Adrenal gland (tissue), 12 donors: ENCODE measurements around the gene LRBA. TPM values are rescaled to one million over a fixed set of nuclear protein-coding genes. Genes with fewer than 3 reads are reported as not detected.

ENCODE experiments used
- DNase-seq, 7 donors: peaks; one replicate each; pipeline ENCODE4 v3.0.0-alpha.2; 2019 to 2020
- H3K27ac ChIP-seq, 5 donors: fragments of 200-600 bp; sonication (generic) in 4 of 5; 1 replicate in 3 of 5; 2 replicates in 2 of 5; pipeline versions ENCODE4 v1.5.1 to v1.8.0; 2016 to 2020; ENCODE audit warnings: mild to moderate bottlenecking in 1 of 5
- H3K27me3 ChIP-seq: fragments of 200-600 bp; 2 replicates; pipeline ENCODE4 v1.8.0; 2021
- H3K36me3 ChIP-seq, 2 donors: fragments of 200-600 bp; replicated peaks in 1 of 2; 1 replicate in 1 of 2; 2 replicates in 1 of 2; pipeline versions ENCODE4 v1.5.1 to v1.8.0; 2018 to 2022
- H3K4me1 ChIP-seq, 2 donors: fragments of 200-600 bp; replicated peaks in 1 of 2; 1 replicate in 1 of 2; 2 replicates in 1 of 2; pipeline versions ENCODE4 v1.5.1 to v1.8.0; 2018 to 2021
- H3K4me3 ChIP-seq, 4 donors: fragments of 200-600 bp; sonication (generic) in 3 of 4; one replicate each; pipeline ENCODE4 v1.5.1; 2016 to 2018
- H3K9me3 ChIP-seq, 3 donors: fragments of 200-600 bp; sonication (generic) in 1 of 3; replicated peaks in 1 of 3; 1 replicate in 2 of 3; 2 replicates in 1 of 3; pipeline versions ENCODE4 v1.5.1 to v1.8.0; 2016 to 2021
- POLR2A ChIP-seq, 2 donors: fragments of 450-650 bp; IDR thresholded peaks; one replicate each; pipeline ENCODE4 v1.6.1; 2017; ENCODE audit warnings: antibody characterized with exemption in 2 of 2, mild to moderate bottlenecking in 2 of 2, moderate library complexity in 1 of 2
- WGBS, 4 donors: extraction: QIAGEN DNeasy Blood & Tissue Kit in 2 of 4; methylation state at CpG; one replicate each; pipeline versions ENCODE4 v1.1.5 to v1.1.7; 2013 to 2017; 5-methylcytosine and 5-hydroxymethylcytosine counted together
- intact Hi-C, 2 donors: fragments of 100-400 bp; cut with DNase I; formaldehyde crosslinking; loops; one replicate each; pipeline versions ENCODE4 v1.14.1 to v1.15.0; 2022 to 2023
- polyA plus RNA-seq, 3 donors: library from polyadenylated mRNA; stranded (reverse); fragments of 200-250 nt in 2 of 3; fragments of 350-450 nt in 1 of 3; fragmentation: Illumina TruSeq in 1 of 3; extraction: RNeasy Lipid Tissue Mini Kit (QIAGEN cat#74804) in 1 of 3; gene quantifications; one replicate each; pipeline ENCODE4 v1.2.3, GENCODE V29; 2013 to 2014
- total RNA-seq, 9 donors: library from RNA; depleted of rRNA in 4 of 9; stranded (reverse); fragments of >200 nt in 4 of 9; fragments of 120-200 nt in 1 of 9; fragmentation: NEBNext Ultra II Directional in 1 of 9; extraction: Animal tissue kit (Norgen Biotek cat#: 25700) in 1 of 9; gene quantifications; one replicate each; pipeline versions ENCODE4 v1.1.0 to v1.2.4, GENCODE V29; 2013 to 2023
- TF ChIP-seq, protein P1 (sequence below), 6 experiments: fragments of 450-650 bp in 4 of 6; fragments of 200-600 bp in 2 of 6; sonication (generic) in 1 of 6; IDR thresholded peaks; 1 replicate in 5 of 6; 2 replicates in 1 of 6; pipeline versions ENCODE4 v1.5.1 to v1.8.0; 2016 to 2021; ENCODE audit warnings: antibody characterized with exemption in 6 of 6, mild to moderate bottlenecking in 2 of 6, moderate library complexity in 1 of 6
- donor health status: healthy with polysubstance abuse.
- donor health status: Bipolar disorder and iron deficiency.
- donor health status: DM: yes; HTN: yes; CAD: no.
- donor health status: DM: no; HTN: no; CAD: no.
- donor health status: DM: no; HTN: no; CAD: no.
- donor health status: DM: yes; HTN: yes; CAD: no.

The LRBA gene
- total and polyA plus RNA-seq, 12 donors: 9.6 to 106 (median 40.6) TPM

DNA sequence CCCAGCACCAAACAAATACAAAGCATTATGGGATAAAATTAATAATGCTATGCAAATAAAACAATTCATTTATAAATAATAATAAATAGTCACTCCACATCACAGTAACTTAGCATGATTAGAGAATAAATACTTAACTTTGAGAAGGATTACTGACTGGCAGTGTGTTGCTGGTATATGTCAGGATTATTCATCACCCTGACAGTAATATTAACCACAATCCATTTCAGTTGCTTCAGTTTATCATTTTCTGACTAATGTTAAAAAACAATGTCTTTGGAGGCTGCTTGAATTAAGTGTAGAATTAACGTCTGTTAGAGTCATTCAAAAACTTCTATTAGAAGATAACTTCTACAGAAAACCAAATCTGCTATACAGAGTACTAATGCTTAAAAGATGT, 557.3 kb downstream of the LRBA start:
- no peaks in the 10 kb centered on the region for H3K4me1 ChIP-seq
- H3K27me3 ChIP-seq: no peaks in the 10 kb centered on the region
- no peak overlapping the region for H3K27ac ChIP-seq
- 70 to 88% (median 73%) methylated on average over 1 of the region's 1 CpG for WGBS, 4 donors
- no peaks in the 10 kb centered on the region for H3K36me3 ChIP-seq
- no peaks in the 10 kb centered on the region for H3K9me3 ChIP-seq
- intact Hi-C loops: no loop called here
- DNase-seq: no peak
- no peak overlapping the region for H3K4me3 ChIP-seq
- TF ChIP-seq, protein P1, sequence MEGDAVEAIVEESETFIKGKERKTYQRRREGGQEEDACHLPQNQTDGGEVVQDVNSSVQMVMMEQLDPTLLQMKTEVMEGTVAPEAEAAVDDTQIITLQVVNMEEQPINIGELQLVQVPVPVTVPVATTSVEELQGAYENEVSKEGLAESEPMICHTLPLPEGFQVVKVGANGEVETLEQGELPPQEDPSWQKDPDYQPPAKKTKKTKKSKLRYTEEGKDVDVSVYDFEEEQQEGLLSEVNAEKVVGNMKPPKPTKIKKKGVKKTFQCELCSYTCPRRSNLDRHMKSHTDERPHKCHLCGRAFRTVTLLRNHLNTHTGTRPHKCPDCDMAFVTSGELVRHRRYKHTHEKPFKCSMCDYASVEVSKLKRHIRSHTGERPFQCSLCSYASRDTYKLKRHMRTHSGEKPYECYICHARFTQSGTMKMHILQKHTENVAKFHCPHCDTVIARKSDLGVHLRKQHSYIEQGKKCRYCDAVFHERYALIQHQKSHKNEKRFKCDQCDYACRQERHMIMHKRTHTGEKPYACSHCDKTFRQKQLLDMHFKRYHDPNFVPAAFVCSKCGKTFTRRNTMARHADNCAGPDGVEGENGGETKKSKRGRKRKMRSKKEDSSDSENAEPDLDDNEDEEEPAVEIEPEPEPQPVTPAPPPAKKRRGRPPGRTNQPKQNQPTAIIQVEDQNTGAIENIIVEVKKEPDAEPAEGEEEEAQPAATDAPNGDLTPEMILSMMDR (IDR thresholded peaks at IDR 0.05): no peak
- TF ChIP-seq POLR2A (IDR thresholded peaks at IDR 0.05): no peak

DNA sequence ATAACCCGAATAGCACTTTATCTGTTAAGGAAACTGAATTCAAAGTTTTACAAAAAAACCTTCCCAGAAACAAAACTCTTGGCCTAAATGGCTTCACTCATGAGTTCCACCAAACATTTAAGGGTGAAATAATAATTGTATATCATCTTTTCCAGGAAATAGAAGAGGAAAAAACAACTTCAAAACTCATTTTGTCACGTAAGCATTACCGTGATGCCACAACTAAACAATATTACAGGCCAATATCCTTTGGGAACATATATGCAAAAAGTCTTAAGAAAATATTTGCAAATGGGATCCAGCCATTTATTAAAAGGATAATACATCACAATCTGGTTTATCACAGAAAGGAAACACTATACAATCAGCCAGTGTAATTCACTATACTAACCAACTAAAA, 563.2 kb downstream of the LRBA start:
- Histone ChIP-seq H3K27me3 (no peaks in the 10 kb centered on the region), H3K9me3 (no peaks in the 10 kb centered on the region), H3K4me3 (no peak overlapping the region), H3K36me3 (no peaks in the 10 kb centered on the region), H3K27ac (no peak overlapping the region), H3K4me1 (no peaks in the 10 kb centered on the region)
- DNase-seq: no peak
- intact Hi-C loops: no loop called here
- TF ChIP-seq, protein P1 (IDR thresholded peaks at IDR 0.05): no peak
- no peak for TF ChIP-seq POLR2A (IDR thresholded peaks at IDR 0.05)
- 86 to 90% (median 88%) methylated on average over 3 of the region's 3 CpGs for WGBS, 4 donors

DNA sequence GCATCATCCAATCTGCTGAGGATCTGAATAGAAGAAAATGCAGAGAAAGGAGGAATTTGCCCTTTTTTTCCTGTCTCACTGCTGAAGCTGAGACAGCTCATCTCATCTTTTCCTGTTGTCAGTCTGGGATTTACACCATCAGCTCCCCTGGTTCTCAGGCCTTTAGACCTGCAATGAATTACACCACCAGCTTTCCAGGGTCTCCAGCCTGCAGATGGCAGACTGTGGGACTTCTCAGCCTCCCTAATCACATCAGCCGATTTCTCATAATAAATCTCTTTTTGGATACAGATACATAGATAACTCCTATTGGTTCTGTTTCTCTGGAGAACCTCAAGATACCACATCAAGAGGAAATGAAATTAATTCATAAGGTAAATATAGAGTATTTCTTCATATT, 567.7 kb downstream of the LRBA start:
- TF ChIP-seq, protein P1 (IDR thresholded peaks at IDR 0.05): no peak
- no peak for TF ChIP-seq POLR2A (IDR thresholded peaks at IDR 0.05)
- Histone ChIP-seq H3K4me1 (no peaks in the 10 kb centered on the region), H3K4me3 (no peak overlapping the region), H3K9me3 (no peaks in the 10 kb centered on the region), H3K36me3 (no peaks in the 10 kb centered on the region), H3K27me3 (no peaks in the 10 kb centered on the region), H3K27ac (no peak overlapping the region)
- intact Hi-C loops: no loop called here
- no peak for DNase-seq
- 74 to 86% (median 79%) methylated on average over 1 of the region's 1 CpG for WGBS, 4 donors

DNA sequence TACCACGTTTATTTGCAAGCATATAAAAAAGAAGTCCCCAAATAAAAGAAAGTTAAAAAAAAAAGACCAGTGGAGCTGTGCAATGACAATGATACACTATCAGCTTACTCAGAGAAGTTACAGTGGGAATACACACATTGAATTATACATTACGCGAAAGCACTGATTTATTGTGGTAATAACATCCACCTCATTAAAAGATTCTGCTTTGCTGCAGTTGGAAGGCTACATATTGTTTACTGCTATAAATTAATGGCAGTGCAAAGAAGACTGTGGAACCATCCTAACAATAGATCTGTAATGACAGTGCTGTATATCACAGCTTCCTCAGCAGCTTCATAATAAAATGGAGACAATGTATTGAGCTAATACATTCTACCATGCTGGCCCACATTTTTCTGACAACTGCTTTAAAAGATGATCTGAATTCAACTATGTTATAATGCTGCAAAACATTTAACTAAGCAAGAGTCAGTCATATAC, 575.6 kb downstream of the LRBA start:
- Histone ChIP-seq H3K9me3 (no peaks in the 10 kb centered on the region), H3K4me3 (no peak overlapping the region), H3K27ac (no peak overlapping the region), H3K4me1 (no peaks in the 10 kb centered on the region), H3K36me3 (no peaks in the 10 kb centered on the region), H3K27me3 (no peaks in the 10 kb centered on the region)
- TF ChIP-seq POLR2A (IDR thresholded peaks at IDR 0.05): no peak
- TF ChIP-seq, protein P1 (IDR thresholded peaks at IDR 0.05): no peak
- intact Hi-C loops: no loop called here
- DNase-seq: no peak
- 90 to 94% (median 90%) methylated on average over 3 of the region's 3 CpGs for WGBS, 4 donors
